ENCODE data around the gene OPCML.

The OPCML gene

DNA sequence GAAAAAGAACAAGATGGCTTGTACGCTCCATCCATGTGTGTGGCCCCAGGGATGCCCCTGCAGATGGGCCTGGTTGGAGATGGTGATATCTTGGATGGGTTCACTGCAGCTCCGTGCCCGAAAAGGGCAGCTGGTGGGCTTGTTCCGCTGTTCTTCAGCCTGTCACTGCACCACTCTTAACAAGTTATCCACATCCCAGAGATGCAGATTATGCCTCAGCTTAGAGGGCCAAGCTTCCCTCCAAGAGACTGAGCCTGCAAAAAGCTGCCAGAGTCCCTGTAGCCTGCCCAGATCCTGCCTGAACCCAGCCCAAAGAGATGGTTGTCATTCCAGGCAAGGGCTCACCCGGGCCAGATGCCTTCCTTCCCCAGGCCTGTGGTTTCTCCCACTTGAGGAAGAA lies 308.0 kb downstream of the OPCML start:
- DNase-seq = no peak

GRCh38 chr11:133222425-133223330 lies 309.6 kb downstream of the OPCML start:
- DNase-seq = no peak

DNA sequence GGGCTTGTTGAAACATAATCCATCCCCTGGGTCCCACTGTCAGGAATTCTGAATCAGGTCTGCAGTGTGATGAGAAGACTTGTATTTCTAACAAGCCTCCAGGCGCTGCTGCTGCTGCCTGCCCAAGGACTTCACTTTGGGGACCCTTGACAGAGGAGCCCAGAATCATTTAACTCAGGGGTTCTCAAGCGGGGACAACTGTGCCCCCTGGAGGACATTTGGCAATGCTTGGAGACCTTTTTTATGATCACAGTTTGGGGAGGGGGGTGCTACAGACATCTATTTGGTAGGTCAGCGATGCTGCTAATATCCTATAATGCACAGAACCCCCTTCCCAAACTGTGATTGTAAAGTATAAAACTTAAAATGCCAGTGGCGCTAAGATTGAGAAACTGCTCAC lies 312.8 kb downstream of the OPCML start:
- no peak for DNase-seq

DNA sequence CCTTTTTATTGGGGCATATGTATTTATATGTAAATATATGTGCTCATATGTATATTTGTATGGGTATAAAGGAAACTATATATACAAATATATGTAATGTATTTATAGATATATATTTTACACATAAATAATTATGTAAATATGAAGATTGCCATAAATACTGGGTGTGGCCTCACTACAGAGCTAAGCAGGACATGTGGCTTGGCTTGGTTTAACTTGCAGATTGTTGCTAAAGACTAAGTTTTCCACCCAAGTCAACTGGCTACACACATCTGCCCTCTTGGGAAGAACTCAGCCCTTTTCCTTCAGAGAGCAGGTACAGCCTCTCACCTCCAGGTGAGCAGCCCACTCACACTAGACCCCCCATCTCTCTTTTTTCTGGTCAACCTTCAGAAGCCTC lies 315.5 kb downstream of the OPCML start:
- no peak for DNase-seq

- DNase-seq = no peak
Measured at GRCh38 chr11:133215596-133216230, 316.6 kb downstream of the OPCML start.

- no peak for DNase-seq
Measured at GRCh38 chr11:133214646-133215045, 317.7 kb downstream of the OPCML start.

- DNase-seq = no peak
Measured at GRCh38 chr11:133212201-133212600, 320.1 kb downstream of the OPCML start.

DNA sequence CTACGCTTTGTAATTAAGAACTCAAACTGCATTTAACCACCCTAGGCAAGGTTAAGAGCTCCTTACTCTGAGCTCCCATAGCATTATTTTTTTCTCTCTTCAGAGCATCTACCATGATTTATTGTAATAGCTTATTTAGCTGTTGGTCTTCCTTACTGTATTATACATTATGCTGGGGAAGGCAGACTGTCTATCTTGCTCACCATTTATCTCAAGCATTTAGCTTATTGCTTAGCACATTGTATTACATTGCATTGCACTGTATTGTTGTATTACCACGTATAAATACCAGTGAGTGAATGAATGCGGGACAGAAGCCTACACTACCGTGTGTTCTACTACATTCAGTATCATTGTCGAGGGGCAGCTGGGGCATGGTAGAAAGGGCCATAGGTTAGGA lies 324.3 kb downstream of the OPCML start:
- DNase-seq = no peak

DNA sequence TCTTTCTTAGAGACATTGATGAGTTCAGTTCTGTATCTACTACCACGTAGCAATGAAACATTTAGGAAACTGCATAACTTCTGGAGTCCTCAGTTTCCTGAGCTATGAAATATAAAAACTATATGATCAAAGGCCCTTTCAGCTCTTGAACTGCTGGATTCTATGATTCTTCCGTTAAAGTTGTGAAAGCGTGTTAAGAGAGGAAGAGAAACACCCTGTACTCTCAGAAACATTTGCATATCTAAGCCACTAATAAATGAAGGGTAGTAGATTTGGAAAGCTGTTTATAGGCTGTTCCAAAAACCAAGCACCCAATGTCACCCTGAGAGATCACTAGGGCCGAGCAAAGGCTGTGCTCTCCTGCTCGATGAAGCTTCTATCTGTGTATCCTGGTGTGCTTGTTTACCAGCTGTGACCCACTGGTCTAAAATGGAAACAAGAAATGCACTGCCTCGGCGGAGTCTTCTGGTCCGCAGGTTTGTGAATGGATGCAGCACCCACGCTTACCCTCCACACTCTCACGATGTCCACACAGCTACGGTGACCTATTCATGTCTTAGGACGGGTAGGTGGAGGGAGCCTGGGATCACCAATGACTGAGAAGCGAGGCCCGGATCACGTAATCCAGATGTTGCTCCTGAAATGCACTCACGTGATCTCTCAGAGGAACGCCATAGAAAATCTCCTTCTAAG lies 325.8 kb downstream of the OPCML start:
- no peak for DNase-seq

- no peak for DNase-seq
Measured at GRCh38 chr11:133204158-133204557, 328.1 kb downstream of the OPCML start.

- no peak for DNase-seq
Measured at GRCh38 chr11:133202816-133203215, 329.5 kb downstream of the OPCML start.

DNA sequence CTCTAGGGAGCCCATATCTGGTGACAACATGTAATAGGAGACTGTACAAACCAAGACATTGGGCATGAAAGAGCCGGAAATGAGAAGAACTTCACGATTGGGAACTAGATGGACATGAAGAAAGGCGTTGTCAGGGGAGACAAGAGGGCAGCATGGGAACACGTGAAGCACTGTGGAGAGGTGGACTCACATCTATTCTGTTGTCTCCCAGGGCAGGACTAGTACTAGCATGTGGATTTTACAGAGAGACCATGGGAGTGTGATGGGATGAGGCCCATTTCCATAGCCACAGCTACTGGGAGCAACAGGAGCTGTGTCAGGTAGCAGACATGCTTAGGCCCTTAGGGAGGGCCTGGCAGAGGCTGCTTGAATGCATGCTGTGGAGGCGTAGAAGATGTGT lies 333.9 kb downstream of the OPCML start:
- no peak for DNase-seq

DNA sequence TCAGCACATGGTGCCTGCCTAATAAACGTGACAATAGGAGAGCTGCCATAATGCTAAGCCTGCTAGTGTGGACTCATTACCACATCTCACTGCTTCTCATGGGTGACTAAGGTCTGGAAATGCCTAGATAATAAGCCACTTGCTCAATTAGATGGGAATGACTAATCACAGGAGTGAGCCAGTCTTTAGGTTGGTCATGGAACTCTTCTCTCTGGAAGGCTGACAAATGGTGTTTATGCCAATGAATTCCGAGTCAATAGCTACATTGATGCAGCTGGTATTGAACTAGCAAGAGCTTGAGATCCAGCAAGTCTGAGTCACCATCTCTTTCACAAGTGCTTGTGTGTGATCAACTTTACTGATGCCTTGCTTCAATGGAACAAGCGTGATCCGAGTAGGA lies 334.9 kb downstream of the OPCML start:
- no peak for DNase-seq

DNA sequence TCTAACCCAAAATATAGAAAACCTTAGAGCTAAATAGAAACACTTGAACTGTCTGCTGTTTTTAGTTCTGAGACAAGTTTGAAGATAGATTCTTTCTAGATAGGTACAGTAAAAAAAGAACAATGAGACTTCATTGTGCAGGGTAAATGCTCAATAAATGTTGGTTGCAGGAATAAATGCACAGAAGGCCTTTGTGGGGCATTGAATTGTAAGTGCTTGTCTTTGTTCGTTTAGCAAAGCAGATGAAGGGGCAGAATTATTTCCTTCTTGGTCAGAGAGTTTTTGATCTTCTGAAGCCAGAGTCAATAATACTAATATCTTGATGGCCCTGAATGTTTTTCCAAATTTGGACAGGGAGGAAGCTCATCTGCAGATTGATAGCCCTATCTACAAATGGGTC lies 340.4 kb downstream of the OPCML start:
- DNase-seq = no peak

DNA sequence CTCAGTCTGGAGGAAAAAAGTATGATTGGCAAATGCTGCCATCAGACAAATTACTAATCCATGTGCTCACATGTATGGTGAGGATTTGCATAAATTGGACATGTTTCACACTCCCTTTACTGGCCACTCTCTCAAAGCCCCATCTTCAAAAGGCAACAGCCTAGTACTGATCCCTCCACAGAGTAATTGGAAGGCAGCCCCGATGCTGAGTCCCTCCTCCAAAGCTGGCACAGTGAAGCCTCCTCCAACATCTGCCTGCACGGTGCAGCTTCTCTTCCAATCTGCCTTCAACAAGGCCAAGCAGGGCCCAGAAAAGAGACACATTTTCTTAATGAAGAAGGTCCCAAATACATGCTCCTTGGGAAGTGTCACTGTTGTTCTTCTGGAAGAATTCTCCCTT lies 350.6 kb downstream of the OPCML start:
- DNase-seq = no peak

DNA sequence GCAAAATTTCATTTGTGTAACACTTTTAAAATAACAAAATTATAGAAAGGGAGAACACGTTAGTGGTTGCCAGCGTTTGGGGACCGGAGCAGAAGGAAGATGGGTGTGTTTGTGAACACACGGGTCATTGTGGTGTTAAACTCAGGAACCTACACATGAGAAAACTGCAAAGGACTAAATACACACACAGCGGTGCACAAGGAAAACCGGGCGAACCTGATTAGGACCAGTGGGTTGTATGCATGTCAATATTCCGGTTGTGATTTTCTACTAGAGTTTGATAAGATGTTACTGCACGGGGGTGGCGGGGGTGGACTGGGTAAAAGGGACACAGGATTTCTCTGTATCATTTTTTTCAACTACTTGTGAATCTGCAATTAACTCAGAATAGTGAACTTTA lies 351.2 kb downstream of the OPCML start:
- no peak for DNase-seq

- no peak for DNase-seq
Measured at GRCh38 chr11:133180201-133180600, 352.1 kb downstream of the OPCML start.

- no peak for DNase-seq
Measured at GRCh38 chr11:133176748-133177147, 355.6 kb downstream of the OPCML start.

DNA sequence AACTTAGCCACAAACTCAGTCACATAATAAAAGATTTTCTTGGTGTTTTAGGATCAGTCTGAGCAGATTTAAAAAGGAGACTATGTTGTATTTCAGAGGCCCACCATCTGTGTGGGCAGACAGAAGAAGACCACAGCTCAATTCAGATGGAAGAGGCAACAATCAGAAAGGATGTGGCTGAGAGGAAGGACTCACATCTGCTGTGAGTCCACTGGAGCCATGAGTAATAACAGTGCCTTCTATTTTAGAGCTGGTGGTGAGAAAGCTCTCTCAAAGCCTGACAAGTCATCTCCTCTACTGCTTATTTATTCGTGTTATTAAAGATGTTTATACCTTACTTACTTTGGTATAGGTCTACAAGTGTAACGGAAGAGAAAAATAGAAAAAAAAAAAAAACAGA lies 357.2 kb downstream of the OPCML start:
- no peak for DNase-seq

DNA sequence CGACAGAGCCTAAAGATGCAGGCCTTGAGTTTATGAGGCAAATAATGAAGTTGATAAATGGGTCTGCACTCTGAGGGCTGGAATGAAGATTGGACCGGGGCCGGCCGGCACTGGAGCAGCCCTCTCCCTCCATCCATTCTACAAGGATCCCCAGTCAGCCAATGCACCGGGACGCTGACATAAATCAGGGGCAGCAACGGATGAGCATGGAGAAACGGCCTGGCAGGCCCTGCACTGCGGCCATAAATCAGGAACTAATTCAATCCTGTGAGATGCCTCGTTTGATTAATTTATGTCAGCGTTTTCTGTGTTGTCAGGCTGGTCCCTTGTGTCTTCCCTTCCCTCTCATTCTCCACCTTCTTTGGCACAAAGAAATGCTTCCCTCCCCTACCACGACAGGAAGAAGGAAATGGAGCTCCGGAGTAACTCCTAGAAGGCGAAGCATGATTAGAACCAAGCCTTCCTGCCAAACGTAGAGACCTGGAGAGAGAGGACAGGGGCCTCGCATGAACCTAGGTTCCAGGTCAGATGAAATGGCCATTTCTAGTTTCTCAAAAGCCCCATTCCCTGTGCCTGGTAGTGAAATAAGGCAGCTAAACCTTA lies 358.4 kb downstream of the OPCML start:
- DNase-seq = peak; percentile 20

DNA sequence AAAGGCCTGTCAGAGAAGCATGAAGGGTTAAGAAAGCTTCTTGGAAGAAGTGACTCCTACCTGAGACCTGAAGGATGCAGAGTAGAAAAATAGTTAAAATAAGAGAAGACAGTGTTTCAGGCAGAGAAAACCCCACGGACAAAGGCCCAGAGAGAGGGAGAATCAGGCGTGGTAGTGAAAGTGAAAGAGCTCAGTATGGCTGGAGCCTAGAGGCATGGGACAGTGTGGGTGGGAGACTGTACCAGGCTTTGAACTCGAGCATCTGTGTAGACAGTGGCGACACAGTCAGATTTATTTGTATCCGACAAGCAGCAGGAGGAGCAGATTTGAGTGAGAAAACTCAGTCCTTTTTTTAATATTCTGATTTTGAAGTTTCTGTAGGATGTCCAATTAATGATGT lies 360.0 kb downstream of the OPCML start:
- no peak for DNase-seq

GRCh38 chr11:133171374-133171773 lies 360.9 kb downstream of the OPCML start:
- DNase-seq = no peak

- DNase-seq = no peak
Measured at GRCh38 chr11:133168016-133168415, 364.3 kb downstream of the OPCML start.

All from right hindlimb (tissue), 1 donor.